B cell (primary cell): ENCODE results near the gene ITGA3. TPM values are rescaled to one million over a fixed set of nuclear protein-coding genes. Genes with fewer than 3 reads are reported as not detected.

Experiments used
- ATAC-seq: fragments of 200-7000 bp; cut with Tn5 transposase; one replicate; pipeline ENCODE4 v1.10.0; 2021; ENCODE audit warnings: low read depth, mild to moderate bottlenecking, moderate number of reproducible peaks, moderate library complexity
- CTCF ChIA-PET: fragments of 350-600 bp; sonication (Branson Sonifier 250); formaldehyde crosslinking; loops from one replicate; lab custom pipeline; 2021; ENCODE audit warnings: antibody characterized with exemption, inconsistent platforms; lab: Charles Lee
- POLR2A ChIA-PET: fragments of 350-600 bp; sonication (Branson Sonifier 250); formaldehyde crosslinking; loops from one replicate; lab custom pipeline; 2021; ENCODE audit warnings: antibody characterized with exemption; lab: Charles Lee
- DNase-seq: peaks from one replicate; pipeline ENCODE4 v3.0.0; 2013
- H2AFZ ChIP-seq: 2 replicates; pipeline ENCODE4 v1.6.1; 2012; ENCODE audit warnings: mild to moderate bottlenecking, low read depth, low read length; ENCODE audit not compliant: insufficient read depth, poor library complexity, severe bottlenecking
- H3K27ac ChIP-seq, 2 donors: 1 replicate in 1 of 2; 2 replicates in 1 of 2; pipeline ENCODE4 v1.5.1; 2012 to 2013; ENCODE audit warnings: low read length in 2 of 2, mild to moderate bottlenecking in 2 of 2, moderate library complexity in 1 of 2
- H3K27me3 ChIP-seq, 4 experiments: fragments of 200-600 bp in 1 of 4; sonication (generic) in 1 of 4; replicated peaks in 1 of 4; 1 replicate in 2 of 4; 2 replicates in 2 of 4; pipeline versions ENCODE4 v1.6.1 to v1.7.0; 2013 to 2016; ENCODE audit warnings: low read length in 3 of 4, mild to moderate bottlenecking in 2 of 4, mixed read lengths in 1 of 4, moderate library complexity in 1 of 4; ENCODE audit not compliant: insufficient read depth in 4 of 4, control insufficient read depth in 3 of 4; ENCODE audit errors: control extremely low read depth in 1 of 4
- H3K36me3 ChIP-seq, 2 experiments: replicated peaks in 1 of 2; 1 replicate in 1 of 2; 2 replicates in 1 of 2; pipeline versions ENCODE4 v1.6.1 to v1.7.1; 2013; ENCODE audit warnings: low read length in 1 of 2; ENCODE audit not compliant: insufficient read depth in 2 of 2, control insufficient read depth in 1 of 2; ENCODE audit errors: control extremely low read depth in 1 of 2, extremely low read depth in 1 of 2
- H3K4me1 ChIP-seq, 2 donors: fragments of 200-600 bp in 1 of 2; sonication (generic) in 1 of 2; 1 replicate in 1 of 2; 2 replicates in 1 of 2; pipeline versions ENCODE4 v1.5.1 to v1.6.1; 2013 to 2017; ENCODE audit warnings: low read length in 2 of 2; ENCODE audit not compliant: control insufficient read depth in 2 of 2, insufficient read depth in 2 of 2
- H3K4me2 ChIP-seq: replicated peaks from 2 replicates; pipeline ENCODE3; 2012; ENCODE audit warnings: mild to moderate bottlenecking, low read depth, low read length; ENCODE audit not compliant: poor library complexity, severe bottlenecking
- H3K4me3 ChIP-seq, 5 experiments: fragments of 200-600 bp in 1 of 5; sonication (generic) in 1 of 5; 1 replicate in 3 of 5; 2 replicates in 2 of 5; pipeline versions ENCODE4 v1.5.1 to v1.7.0; 2011 to 2016; ENCODE audit warnings: low read length in 4 of 5, mild to moderate bottlenecking in 4 of 5, low read depth in 2 of 5, control low read depth in 1 of 5, moderate library complexity in 1 of 5; ENCODE audit not compliant: insufficient read depth in 1 of 5; ENCODE audit errors: control extremely low read depth in 1 of 5, extremely low read depth in 1 of 5
- H3K79me2 ChIP-seq: fragments of 200-600 bp; sonication (generic); one replicate; pipeline ENCODE4 v1.6.0; 2016; ENCODE audit warnings: low read length; ENCODE audit not compliant: control insufficient read depth, insufficient read depth
- H3K9ac ChIP-seq: fragments of 200-600 bp; sonication (generic); 2 replicates; pipeline ENCODE4 v1.6.1; 2017; ENCODE audit warnings: mild to moderate bottlenecking, low read length, moderate library complexity
- H3K9me3 ChIP-seq, 3 donors: one replicate each; pipeline versions ENCODE4 v1.6.1 to v1.7.1; 2013; ENCODE audit warnings: low read length in 2 of 3; ENCODE audit not compliant: control insufficient read depth in 2 of 3, insufficient read depth in 1 of 3; ENCODE audit errors: control extremely low read depth in 1 of 3
- H4K20me1 ChIP-seq: 2 replicates; pipeline ENCODE4 v1.6.0; 2012; ENCODE audit warnings: mild to moderate bottlenecking, low read length; ENCODE audit not compliant: insufficient read depth, control insufficient read depth, poor library complexity, severe bottlenecking
- H3K27ac Mint-ChIP-seq: one replicate; pipeline ENCODE4 v1.8.0; 2021; ENCODE audit warnings: mixed read lengths
- H3K27me3 Mint-ChIP-seq: one replicate; pipeline ENCODE4 v1.8.0; 2021; ENCODE audit warnings: mixed read lengths
- H3K4me1 Mint-ChIP-seq: one replicate; pipeline ENCODE4 v1.8.0; 2021; ENCODE audit warnings: mixed read lengths
- H3K4me3 Mint-ChIP-seq: one replicate; pipeline ENCODE4 v1.8.0; 2021; ENCODE audit warnings: mixed read lengths
- H3K9me3 Mint-ChIP-seq: one replicate; pipeline ENCODE4 v1.8.0; 2022; ENCODE audit warnings: mixed read lengths; ENCODE audit not compliant: insufficient read depth
- EZH2 ChIP-seq: IDR thresholded peaks from 2 replicates; pipeline ENCODE4 v1.6.1; 2012; ENCODE audit warnings: borderline replicate concordance, low read depth, mild to moderate bottlenecking, moderate library complexity, low read length; ENCODE audit not compliant: insufficient read depth, poor library complexity, severe bottlenecking
- WGBS: methylation state at CpG from one replicate; pipeline ENCODE4 v1.1.5; 2013; ENCODE audit warnings: missing lambda C conversion rate; ENCODE audit not compliant: insufficient coverage; 5-methylcytosine and 5-hydroxymethylcytosine counted together
- intact Hi-C: fragments of 100-400 bp; cut with micrococcal nuclease; formaldehyde crosslinking; loops from one replicate; pipeline ENCODE4 v1.10.0; 2022
- polyA plus RNA-seq: library from polyadenylated mRNA; depleted of rRNA; stranded (reverse); fragments of >200 nt; gene quantifications from 2 replicates; pipeline ENCODE4 v1.2.3, GENCODE V29; 2012
- total RNA-seq, 2 donors: library from RNA; stranded (reverse); fragments of 120-200 nt in 1 of 2; gene quantifications; 1 replicate in 1 of 2; 2 replicates in 1 of 2; pipeline versions ENCODE4 v1.2.3 to v1.2.4, GENCODE V29; 2013 to 2022
- TF ChIP-seq, protein P1 (sequence below): fragments of 200-600 bp; IDR thresholded peaks from one replicate; pipeline ENCODE4 v1.8.0; 2022; ENCODE audit warnings: antibody characterized with exemption, mild to moderate bottlenecking

The ITGA3 gene
- total and polyA plus RNA-seq, 2 donors (not counting 1 experiment from before 2014, with no cell fraction given): 11.9 to 13.3 TPM

DNA sequence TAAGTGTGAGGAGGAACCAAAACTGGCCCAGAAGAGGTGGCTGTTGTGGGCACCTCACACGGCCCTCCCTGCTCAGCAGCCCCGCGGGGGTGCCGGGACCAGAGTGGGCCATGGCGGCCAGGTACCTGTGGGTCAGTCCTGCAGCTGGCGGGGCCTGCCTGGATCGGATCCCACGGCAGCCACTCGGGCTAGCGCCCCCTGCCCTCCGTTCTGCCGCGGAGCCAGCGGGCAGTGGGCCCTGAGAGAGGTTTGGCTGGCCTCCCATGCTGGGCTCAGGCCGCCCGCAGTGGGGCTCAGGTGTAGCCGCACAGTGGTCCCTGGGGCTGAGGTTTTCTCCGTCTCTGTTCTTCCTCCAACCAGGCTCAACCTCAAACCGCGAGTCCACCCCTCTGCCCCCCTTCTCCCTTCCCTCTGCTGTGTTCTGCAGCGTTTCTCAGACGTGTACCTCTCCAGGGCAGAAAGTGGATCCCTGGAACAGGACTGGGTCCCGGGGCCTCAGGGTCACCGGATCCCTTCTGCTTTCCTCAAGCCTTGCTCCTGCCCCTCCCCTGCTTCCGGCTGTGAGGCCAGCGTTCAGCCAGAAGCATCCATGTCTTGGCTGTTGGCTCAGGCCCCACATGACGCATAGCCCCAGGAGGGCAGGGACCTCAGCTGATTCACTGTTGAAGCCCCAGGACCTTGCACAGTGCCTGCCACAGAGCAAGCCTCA, 28.6 kb upstream of the ITGA3 start:
- H3K36me3 ChIP-seq: no peaks in the 10 kb centered on the region
- peaks cover 0 to 31% (median 13%) of the 10 kb centered on the region in 4 experiments for H3K27me3 ChIP-seq
- peaks cover 38% of the 10 kb centered on the region for H3K27me3 Mint-ChIP-seq
- H3K9me3 Mint-ChIP-seq: no peaks in the 10 kb centered on the region
- H2AFZ ChIP-seq: peak overlapping the region; percentile 32
- ChIA-PET POLR2A (no interaction called here), CTCF (interaction anchor here (0.8 to 4.9 kb wide), 10 partner anchors 21 to 271 kb away, joined by 3 to 68 read pairs (median 5); partner anchors contain the start of gene ITGA3)
- peak overlapping the region; percentile 57 for H3K4me2 ChIP-seq
- DNase-seq: no peak
- intact Hi-C loops: loop anchor here (1.0 kb wide), 3 partner anchors 28 to 270 kb away; no protein-coding TSS in a partner anchor
- no peaks in the 10 kb centered on the region for H4K20me1 ChIP-seq
- H3K4me1 Mint-ChIP-seq: peaks cover 11% of the 10 kb centered on the region
- TF ChIP-seq, protein P1, sequence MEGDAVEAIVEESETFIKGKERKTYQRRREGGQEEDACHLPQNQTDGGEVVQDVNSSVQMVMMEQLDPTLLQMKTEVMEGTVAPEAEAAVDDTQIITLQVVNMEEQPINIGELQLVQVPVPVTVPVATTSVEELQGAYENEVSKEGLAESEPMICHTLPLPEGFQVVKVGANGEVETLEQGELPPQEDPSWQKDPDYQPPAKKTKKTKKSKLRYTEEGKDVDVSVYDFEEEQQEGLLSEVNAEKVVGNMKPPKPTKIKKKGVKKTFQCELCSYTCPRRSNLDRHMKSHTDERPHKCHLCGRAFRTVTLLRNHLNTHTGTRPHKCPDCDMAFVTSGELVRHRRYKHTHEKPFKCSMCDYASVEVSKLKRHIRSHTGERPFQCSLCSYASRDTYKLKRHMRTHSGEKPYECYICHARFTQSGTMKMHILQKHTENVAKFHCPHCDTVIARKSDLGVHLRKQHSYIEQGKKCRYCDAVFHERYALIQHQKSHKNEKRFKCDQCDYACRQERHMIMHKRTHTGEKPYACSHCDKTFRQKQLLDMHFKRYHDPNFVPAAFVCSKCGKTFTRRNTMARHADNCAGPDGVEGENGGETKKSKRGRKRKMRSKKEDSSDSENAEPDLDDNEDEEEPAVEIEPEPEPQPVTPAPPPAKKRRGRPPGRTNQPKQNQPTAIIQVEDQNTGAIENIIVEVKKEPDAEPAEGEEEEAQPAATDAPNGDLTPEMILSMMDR: peak; percentile 68
- TF ChIP-seq EZH2: no peak
- peak; percentile 52 for ATAC-seq
- no peak overlapping the region for H3K27ac ChIP-seq
- WGBS: 3% methylated on average over 26 of the region's 27 CpGs
- peaks cover 10 to 13% of the 10 kb centered on the region in 2 donors for H3K4me1 ChIP-seq
- H3K79me2 ChIP-seq: no peaks in the 10 kb centered on the region
- H3K4me3 ChIP-seq: peak overlapping the region in 1 of 5 experiments; percentile 15
- H3K27ac Mint-ChIP-seq: no peak overlapping the region
- no peaks in the 10 kb centered on the region for H3K9me3 ChIP-seq
- H3K9ac ChIP-seq: peak overlapping the region; percentile 26
- peak overlapping the region; percentile 59 for H3K4me3 Mint-ChIP-seq
